HepG2 (cell line): Measurements from ENCODE around the gene CEBPZOS. TPM values are rescaled to one million over a fixed set of nuclear protein-coding genes. Genes with fewer than 3 reads are reported as not detected.

Experiments used
- AHR ChIP-seq: IDR thresholded peaks from 2 replicates; pipeline ENCODE4 v1.6.1; 2018; ENCODE audit warnings: missing genetic modification reagents, missing compliant biosample characterization
- BRF2 ChIP-seq: sonication (generic); formaldehyde crosslinking; IDR thresholded peaks from 2 replicates; pipeline ENCODE4 v1.8.1; 2022; ENCODE audit warnings: mild to moderate bottlenecking, missing genetic modification reagents
- CCAR2 ChIP-seq: fragments of 200-400 bp; formaldehyde crosslinking; optimal IDR thresholded peaks from 2 replicates; pipeline ENCODE3; 2018; ENCODE audit warnings: low read depth, mild to moderate bottlenecking, low read length, moderate library complexity
- FOSL2 ChIP-seq: sonication (generic); formaldehyde crosslinking; IDR thresholded peaks from 2 replicates; pipeline ENCODE4 v1.4.0; 2020; ENCODE audit warnings: missing genetic modification reagents
- FOXK2 ChIP-seq: fragments of 450-650 bp; IDR thresholded peaks from 2 replicates; pipeline ENCODE4 v1.6.1; 2016
- GABPB1 ChIP-seq: IDR thresholded peaks from 2 replicates; pipeline ENCODE4 v1.6.1; 2016; ENCODE audit warnings: mild to moderate bottlenecking, missing genetic modification reagents, moderate library complexity, missing compliant biosample characterization
- GLI4 ChIP-seq: sonication (generic); formaldehyde crosslinking; IDR thresholded peaks from 2 replicates; pipeline ENCODE4 v1.5.1; 2020; ENCODE audit warnings: missing genetic modification reagents, mild to moderate bottlenecking, moderate library complexity, borderline replicate concordance
- KAT7 ChIP-seq: IDR thresholded peaks from 2 replicates; pipeline ENCODE4 v1.6.1; 2018; ENCODE audit warnings: borderline replicate concordance, missing compliant biosample characterization
- KLF11 ChIP-seq: IDR thresholded peaks from 2 replicates; pipeline ENCODE4 v1.6.1; 2016; ENCODE audit warnings: missing compliant biosample characterization
- MXD4 ChIP-seq: IDR thresholded peaks from 2 replicates; pipeline ENCODE4 v1.6.1; 2016; ENCODE audit warnings: mild to moderate bottlenecking, missing biosample characterization, missing genetic modification reagents
- NFKBIZ ChIP-seq: IDR thresholded peaks from 2 replicates; pipeline ENCODE4 v1.6.1; 2018; ENCODE audit warnings: missing genetic modification reagents, missing compliant biosample characterization
- RBFOX2 ChIP-seq: fragments of 200-400 bp; formaldehyde crosslinking; IDR thresholded peaks from 2 replicates; pipeline ENCODE4 v1.6.1; 2017; ENCODE audit warnings: low read depth, mild to moderate bottlenecking, low read length
- RXRB ChIP-seq: IDR thresholded peaks from 2 replicates; pipeline ENCODE4 v1.6.1; 2016; ENCODE audit warnings: borderline replicate concordance, missing genetic modification reagents, missing compliant biosample characterization
- SOX13 ChIP-seq, 3 experiments: fragments of 450-650 bp in 1 of 3; sonication (generic) in 1 of 3; formaldehyde crosslinking in 1 of 3; IDR thresholded peaks in 2 of 3; conservative IDR thresholded peaks in 1 of 3; 2 replicates each; pipeline versions ENCODE4 v1.5.0 to v1.6.1; 2016 to 2020; ENCODE audit warnings: antibody characterized with exemption in 1 of 3, mild to moderate bottlenecking in 1 of 3, missing compliant biosample characterization in 1 of 3, missing genetic modification reagents in 1 of 3, moderate library complexity in 1 of 3
- SP5 ChIP-seq: IDR thresholded peaks from 2 replicates; pipeline ENCODE4 v1.6.1; 2016; ENCODE audit warnings: low read depth, borderline replicate concordance
- SRSF4 ChIP-seq: fragments of 200-400 bp; formaldehyde crosslinking; IDR thresholded peaks from one replicate; pipeline ENCODE4 v1.6.1; 2018; ENCODE audit warnings: mild to moderate bottlenecking, low read depth, low read length, moderate library complexity; ENCODE audit not compliant: poor library complexity, severe bottlenecking
- TEAD2 ChIP-seq: sonication (generic); formaldehyde crosslinking; IDR thresholded peaks from 2 replicates; pipeline ENCODE4 v1.9.0; 2021; ENCODE audit warnings: missing genetic modification reagents
- TEAD3 ChIP-seq: optimal IDR thresholded peaks from 2 replicates; pipeline ENCODE3; 2016; ENCODE audit warnings: borderline replicate concordance
- TEF ChIP-seq: sonication (generic); formaldehyde crosslinking; IDR thresholded peaks from 2 replicates; pipeline ENCODE4 v1.5.0; 2020; ENCODE audit warnings: missing genetic modification reagents
- THAP8 ChIP-seq: sonication (generic); formaldehyde crosslinking; IDR thresholded peaks from 2 replicates; pipeline ENCODE4 v1.5.1; 2020; ENCODE audit warnings: missing genetic modification reagents, mild to moderate bottlenecking, borderline replicate concordance
- YEATS2 ChIP-seq: sonication (generic); formaldehyde crosslinking; IDR thresholded peaks from 2 replicates; pipeline ENCODE4 v1.4.0; 2020; ENCODE audit warnings: missing genetic modification reagents, borderline replicate concordance
- ZNF235 ChIP-seq: sonication (generic); formaldehyde crosslinking; IDR thresholded peaks from 2 replicates; pipeline ENCODE4 v1.8.1; 2023; ENCODE audit warnings: mild to moderate bottlenecking, missing genetic modification reagents, borderline replicate concordance
- ZNF326 ChIP-seq: sonication (generic); formaldehyde crosslinking; IDR thresholded peaks from 2 replicates; pipeline ENCODE4 v1.4.0; 2020; ENCODE audit warnings: missing genetic modification reagents, borderline replicate concordance
- ZNF44 ChIP-seq: sonication (generic); formaldehyde crosslinking; IDR thresholded peaks from 2 replicates; pipeline ENCODE4 v1.5.1; 2020; ENCODE audit warnings: mild to moderate bottlenecking, missing genetic modification reagents
- ZNF446 ChIP-seq: sonication (generic); formaldehyde crosslinking; IDR thresholded peaks from 2 replicates; pipeline ENCODE4 v1.5.0; 2020; ENCODE audit warnings: mild to moderate bottlenecking, missing genetic modification reagents
- ZNF549 ChIP-seq: sonication (generic); formaldehyde crosslinking; IDR thresholded peaks from 2 replicates; pipeline ENCODE4 v1.5.0; 2020; ENCODE audit warnings: missing genetic modification reagents
- ZNF644 ChIP-seq: IDR thresholded peaks from 2 replicates; pipeline ENCODE4 v1.6.1; 2016; ENCODE audit warnings: low read depth
- polyA plus RNA-seq, 8 experiments: library from polyadenylated mRNA; depleted of rRNA in 3 of 8; stranded (reverse) in 7 of 8; unstranded in 1 of 8; fragments of >200 nt; fragmentation: Illumina TruSeq in 4 of 8; extraction: Trizol in 4 of 8; gene quantifications; 2 replicates each; pipeline versions ENCODE4 v1.2.1 to v1.2.3, GENCODE V29; 2011 to 2016; ENCODE audit warnings: low read depth in 4 of 8, missing spikeins in 1 of 8, mixed read lengths in 1 of 8; ENCODE audit not compliant: insufficient read depth in 1 of 8
- total RNA-seq, 5 experiments: library from RNA; depleted of rRNA; stranded (reverse); fragments of >200 nt; fragmentation: Illumina TruSeq; extraction: Trizol; gene quantifications; 2 replicates each; pipeline ENCODE4 v1.2.3, GENCODE V29; 2016; ENCODE audit warnings: low read depth in 1 of 5

The CEBPZOS gene
- total and polyA plus RNA-seq, 2 of the 13 experiments (the other 11 are each of a cell fraction or from before 2014, with no cell fraction given) = 18.6 to 44.7 TPM

GRCh38 chr2:37189452-37190153, 6.7 kb upstream of the CEBPZOS start (continued):
- TF ChIP-seq SRSF4 = no peak
- TF ChIP-seq ZNF644 = peak; percentile 93
- no peak for TF ChIP-seq ZNF235 (CRISPR knock-in tag)
- TF ChIP-seq ZNF44 (CRISPR knock-in tag) = no peak
- TF ChIP-seq BRF2 (CRISPR knock-in tag) = no peak
- TF ChIP-seq TEAD3 (CRISPR knock-in tag) = no peak
- TF ChIP-seq RXRB (CRISPR knock-in tag) = peak; percentile 67; the same call in 1 of the 2 replicates
- TF ChIP-seq RBFOX2 = no peak
- no peak for TF ChIP-seq SP5 (CRISPR knock-in tag)
- TF ChIP-seq YEATS2 (CRISPR knock-in tag) = peak; percentile 61; the same call in 1 of the 2 replicates
- TF ChIP-seq AHR (CRISPR knock-in tag) = no peak
- TF ChIP-seq ZNF549 (CRISPR knock-in tag) = no peak
- no peak for TF ChIP-seq ZNF326 (CRISPR knock-in tag)
- no peak for TF ChIP-seq SOX13 (IDR thresholded peaks at IDR 0.05)
- peak in 1 of 2 experiments; percentile 65; a peak in 1 of 4 replicates for TF ChIP-seq SOX13 (CRISPR knock-in tag; conservative IDR thresholded peaks at IDR 0.05 in 1 of 2, IDR thresholded peaks at IDR 0.05 in 1 of 2)
- TF ChIP-seq TEF (CRISPR knock-in tag) = no peak
- no peak for TF ChIP-seq FOXK2
- no peak for TF ChIP-seq THAP8 (CRISPR knock-in tag)
- no peak for TF ChIP-seq MXD4
- no peak for TF ChIP-seq NFKBIZ
- TF ChIP-seq KLF11 (CRISPR knock-in tag) = peak; percentile 23; the same call in 1 of the 2 replicates
- no peak for TF ChIP-seq GLI4 (CRISPR knock-in tag)
- no peak for TF ChIP-seq TEAD2
- no peak for TF ChIP-seq ZNF446 (CRISPR knock-in tag)
- peak; percentile 32; the same call in 1 of the 2 replicates for TF ChIP-seq GABPB1 (CRISPR knock-in tag)
- TF ChIP-seq FOSL2 (CRISPR knock-in tag) = peak; percentile 99
- TF ChIP-seq CCAR2 = no peak
- no peak for TF ChIP-seq KAT7 (CRISPR knock-in tag)
